Right atrium auricular region (tissue), 2 donors: ENCODE data around the gene FSIP1. TPM values are rescaled to one million over a fixed set of nuclear protein-coding genes. Genes with fewer than 3 reads are reported as not detected.
A peak's percentile ranks its signal among the peaks of the same experiment; 100 is the strongest.

ENCODE experiments used
- DNase-seq: peaks from one replicate; pipeline ENCODE4 v3.0.0-alpha.2; 2019; ENCODE audit warnings: low spot score
- H3K27ac ChIP-seq, 2 donors: fragments of 200-600 bp; sonication (generic); 1 replicate in 1 of 2; 2 replicates in 1 of 2; pipeline ENCODE4 v1.5.1; 2016 to 2019
- H3K27me3 ChIP-seq, 2 donors: fragments of 200-600 bp; sonication (generic); one replicate each; pipeline versions ENCODE4 v1.5.1 to v1.6.0; 2017 to 2019
- H3K36me3 ChIP-seq: fragments of 200-600 bp; sonication (generic); one replicate; pipeline ENCODE4 v1.5.1; 2016
- H3K4me1 ChIP-seq, 2 donors: fragments of 200-600 bp; sonication (generic); one replicate each; pipeline versions ENCODE4 v1.5.1 to v1.6.0; 2017 to 2019
- H3K4me3 ChIP-seq, 2 donors: fragments of 200-600 bp; sonication (generic); 1 replicate in 1 of 2; 2 replicates in 1 of 2; pipeline ENCODE4 v1.5.1; 2017 to 2019; ENCODE audit warnings: mild to moderate bottlenecking in 1 of 2, moderate library complexity in 1 of 2
- H3K9me3 ChIP-seq, 2 donors: fragments of 200-600 bp; sonication (generic); one replicate each; pipeline ENCODE4 v1.5.1; 2019
- total RNA-seq, 2 donors: library from RNA; depleted of rRNA; stranded (reverse); fragments of >200 nt; gene quantifications; one replicate each; pipeline ENCODE4 v1.1.0, GENCODE V29; 2016
- TF ChIP-seq, protein P1 (sequence below), 2 donors: fragments of 200-600 bp; sonication (generic); IDR thresholded peaks; one replicate each; pipeline ENCODE4 v1.5.1; 2019; ENCODE audit warnings: antibody characterized with exemption in 2 of 2

Gene FSIP1
- total RNA-seq, 2 donors from 2014 or later, result 0.24 TPM; not detected in 1

- no peaks in the 10 kb centered on the region for H3K27me3 ChIP-seq
- no peaks in the 10 kb centered on the region for H3K36me3 ChIP-seq
- H3K4me1 ChIP-seq, result no peaks in the 10 kb centered on the region
- TF ChIP-seq, protein P1, sequence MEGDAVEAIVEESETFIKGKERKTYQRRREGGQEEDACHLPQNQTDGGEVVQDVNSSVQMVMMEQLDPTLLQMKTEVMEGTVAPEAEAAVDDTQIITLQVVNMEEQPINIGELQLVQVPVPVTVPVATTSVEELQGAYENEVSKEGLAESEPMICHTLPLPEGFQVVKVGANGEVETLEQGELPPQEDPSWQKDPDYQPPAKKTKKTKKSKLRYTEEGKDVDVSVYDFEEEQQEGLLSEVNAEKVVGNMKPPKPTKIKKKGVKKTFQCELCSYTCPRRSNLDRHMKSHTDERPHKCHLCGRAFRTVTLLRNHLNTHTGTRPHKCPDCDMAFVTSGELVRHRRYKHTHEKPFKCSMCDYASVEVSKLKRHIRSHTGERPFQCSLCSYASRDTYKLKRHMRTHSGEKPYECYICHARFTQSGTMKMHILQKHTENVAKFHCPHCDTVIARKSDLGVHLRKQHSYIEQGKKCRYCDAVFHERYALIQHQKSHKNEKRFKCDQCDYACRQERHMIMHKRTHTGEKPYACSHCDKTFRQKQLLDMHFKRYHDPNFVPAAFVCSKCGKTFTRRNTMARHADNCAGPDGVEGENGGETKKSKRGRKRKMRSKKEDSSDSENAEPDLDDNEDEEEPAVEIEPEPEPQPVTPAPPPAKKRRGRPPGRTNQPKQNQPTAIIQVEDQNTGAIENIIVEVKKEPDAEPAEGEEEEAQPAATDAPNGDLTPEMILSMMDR (IDR thresholded peaks at IDR 0.05), result no peak
- no peaks in the 10 kb centered on the region for H3K9me3 ChIP-seq
- no peak overlapping the region for H3K27ac ChIP-seq
- DNase-seq, result no peak
- no peak overlapping the region for H3K4me3 ChIP-seq
Observed at GRCh38 chr15:39654304-39654703, 128.3 kb downstream of the FSIP1 start.

DNA sequence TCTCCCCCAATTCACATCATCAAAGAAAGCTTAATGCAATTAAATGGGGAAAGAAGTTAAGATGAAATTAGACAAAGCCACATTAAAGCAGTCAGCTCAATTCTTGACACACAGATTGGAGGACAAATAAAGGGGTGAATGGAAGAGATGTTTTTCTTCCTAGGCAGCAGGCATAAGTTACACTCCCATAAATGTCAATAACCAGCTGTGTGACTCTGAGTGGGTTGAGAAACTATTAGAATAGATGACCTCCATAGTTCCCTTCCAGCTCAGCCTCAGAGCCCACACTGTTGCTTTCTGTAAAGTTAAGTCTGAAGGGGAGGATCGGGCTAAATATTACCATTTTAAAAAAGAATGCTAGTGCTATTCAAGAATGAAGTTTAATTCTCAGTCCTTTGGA is 130.8 kb downstream of the FSIP1 start:
- no peak for DNase-seq
- TF ChIP-seq, protein P1 (IDR thresholded peaks at IDR 0.05), result no peak
- Histone ChIP-seq H3K27me3 (no peaks in the 10 kb centered on the region), H3K27ac (no peak overlapping the region), H3K36me3 (no peaks in the 10 kb centered on the region), H3K9me3 (no peaks in the 10 kb centered on the region), H3K4me1 (no peaks in the 10 kb centered on the region), H3K4me3 (no peak overlapping the region)

GRCh38 chr15:39651295-39651694 is 131.3 kb downstream of the FSIP1 start:
- Histone ChIP-seq H3K27ac (no peak overlapping the region), H3K9me3 (no peaks in the 10 kb centered on the region), H3K4me1 (no peaks in the 10 kb centered on the region), H3K36me3 (no peaks in the 10 kb centered on the region), H3K27me3 (no peaks in the 10 kb centered on the region), H3K4me3 (no peak overlapping the region)
- DNase-seq, result no peak
- TF ChIP-seq, protein P1 (IDR thresholded peaks at IDR 0.05), result no peak

DNA sequence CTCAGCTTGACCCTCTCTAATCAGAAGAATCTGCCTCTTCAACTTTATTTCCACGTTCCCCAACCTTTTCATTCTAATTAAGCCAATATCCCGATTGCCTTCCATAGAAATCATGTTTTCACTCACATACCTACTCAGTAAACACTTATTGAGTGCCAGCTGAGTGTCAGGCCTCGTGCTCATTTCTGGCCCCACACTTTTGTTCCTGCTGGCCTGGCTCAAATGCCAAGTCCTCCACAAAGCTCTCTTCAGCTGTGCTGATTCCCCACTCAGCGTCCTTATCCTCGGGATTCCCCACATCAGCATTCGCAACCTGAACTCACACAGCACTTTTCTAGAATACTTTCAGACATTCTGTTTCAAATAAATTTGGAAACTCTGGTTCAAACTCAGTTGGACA is 132.9 kb downstream of the FSIP1 start:
- TF ChIP-seq, protein P1 (IDR thresholded peaks at IDR 0.05), result no peak
- Histone ChIP-seq H3K4me1 (peaks cover 0 to 5% of the 10 kb centered on the region in 2 donors), H3K27me3 (no peaks in the 10 kb centered on the region), H3K27ac (peak overlapping the region in 1 of 2 donors; percentile 42), H3K9me3 (no peaks in the 10 kb centered on the region), H3K4me3 (no peak overlapping the region), H3K36me3 (no peaks in the 10 kb centered on the region)
- DNase-seq, result no peak

DNA sequence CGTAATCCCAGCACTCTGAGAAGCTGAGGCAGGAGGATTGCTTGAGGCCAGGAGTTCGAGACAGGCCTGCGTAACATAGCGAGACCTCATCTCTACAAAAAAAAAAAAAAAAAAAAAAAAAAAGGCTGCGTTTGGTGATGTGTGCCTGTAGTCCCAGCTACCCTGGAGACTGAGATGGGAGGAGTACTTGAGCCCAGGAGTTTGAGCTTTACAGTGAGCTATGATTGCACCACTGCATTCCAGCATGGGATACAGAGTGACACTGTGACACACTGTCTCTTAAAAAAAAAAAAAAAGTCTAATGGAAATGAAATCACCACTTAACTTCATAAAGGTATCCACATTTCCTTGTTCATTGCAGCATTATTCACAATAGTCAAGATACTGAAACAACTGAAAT is 136.2 kb downstream of the FSIP1 start:
- Histone ChIP-seq H3K27me3 (no peaks in the 10 kb centered on the region), H3K27ac (no peak overlapping the region), H3K36me3 (no peaks in the 10 kb centered on the region), H3K9me3 (no peaks in the 10 kb centered on the region), H3K4me3 (no peak overlapping the region), H3K4me1 (peaks cover 0 to 11% of the 10 kb centered on the region in 2 donors)
- DNase-seq, result no peak
- TF ChIP-seq, protein P1 (IDR thresholded peaks at IDR 0.05), result no peak

DNA sequence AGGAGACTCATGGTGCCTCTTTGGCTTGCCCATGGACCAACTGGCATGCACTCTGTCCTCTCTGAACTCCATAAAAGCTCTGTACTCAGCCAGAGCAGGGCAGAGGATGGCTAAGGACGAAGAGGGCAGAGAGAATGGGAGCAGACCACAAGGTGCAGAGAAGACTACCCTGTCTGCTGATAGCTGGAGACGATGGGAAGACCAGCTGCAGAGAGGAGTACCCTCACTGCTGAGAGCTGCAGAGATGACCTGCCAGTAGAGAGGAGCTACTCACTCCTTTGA is 136.7 kb downstream of the FSIP1 start:
- Histone ChIP-seq H3K4me1 (peaks cover 0 to 11% of the 10 kb centered on the region in 2 donors), H3K27ac (no peak overlapping the region), H3K4me3 (no peak overlapping the region), H3K27me3 (no peaks in the 10 kb centered on the region), H3K36me3 (no peaks in the 10 kb centered on the region), H3K9me3 (no peaks in the 10 kb centered on the region)
- TF ChIP-seq, protein P1 (IDR thresholded peaks at IDR 0.05), result no peak
- DNase-seq, result no peak
